Measurements from ENCODE around the gene TXLNA.

Gene TXLNA

GRCh38 chr1:32186077-32186476, 6.6 kb downstream of the TXLNA start:
- DNase-seq, result peak; percentile 23

- no peak for DNase-seq
Measured at GRCh38 chr1:32186491-32186890, 7.0 kb downstream of the TXLNA start.

GRCh38 chr1:32187850-32188249, 8.4 kb downstream of the TXLNA start:
- no peak for DNase-seq

GRCh38 chr1:32192220-32192948, 12.9 kb downstream of the TXLNA start:
- no peak for DNase-seq

GRCh38 chr1:32194984-32195383, 15.5 kb downstream of the TXLNA start:
- no peak for DNase-seq

GRCh38 chr1:32195531-32195930, 16.1 kb downstream of the TXLNA start:
- DNase-seq, result no peak

- DNase-seq, result no peak
Measured at GRCh38 chr1:32195972-32196823, 16.7 kb downstream of the TXLNA start.

- DNase-seq, result no peak
Measured at GRCh38 chr1:32197074-32197473, 17.6 kb downstream of the TXLNA start.

- DNase-seq, result no peak
Measured at GRCh38 chr1:32197837-32198236, 18.4 kb downstream of the TXLNA start.

- DNase-seq, result no peak
Measured at GRCh38 chr1:32198237-32199042, 19.0 kb downstream of the TXLNA start.

- no peak for DNase-seq
Measured at GRCh38 chr1:32199043-32199716, 19.7 kb downstream of the TXLNA start.

GRCh38 chr1:32199717-32200072, 20.2 kb downstream of the TXLNA start:
- no peak for DNase-seq

- peak; percentile 43 for DNase-seq
Measured at GRCh38 chr1:32200226-32201010, 20.9 kb downstream of the TXLNA start, which contains the start of gene CCDC28B. Gene CCDC28B, plus strand, starts transcription at chr1:32200595. Its CDS starts 1,341 bp downstream, at chr1:32201936.

- DNase-seq, result peak; percentile 67
Measured at GRCh38 chr1:32201011-32201855, 21.8 kb downstream of the TXLNA start.

GRCh38 chr1:32204943-32205361, 25.5 kb downstream of the TXLNA start:
- DNase-seq, result no peak

GRCh38 chr1:32205401-32206370, 26.2 kb downstream of the TXLNA start, which contains the start of gene IQCC:
Gene IQCC, plus strand, starts transcription at chr1:32205671. Its CDS starts 11 bp downstream, at chr1:32205682.
- DNase-seq, result peak; percentile 70

- no peak for DNase-seq
Measured at GRCh38 chr1:32208469-32208868, 29.0 kb downstream of the TXLNA start.

GRCh38 chr1:32208891-32209328, 29.4 kb downstream of the TXLNA start, which contains the start of gene DCDC2B:
Gene DCDC2B, plus strand, starts transcription at chr1:32209089. Its CDS starts 5 bp downstream, at chr1:32209094.
- DNase-seq, result no peak

Measured in NK-92 treated with Interleukin-12 subunit alpha and Interleukin-12 subunit beta, amount 100 ng/mL, for 24 hours (cell line).